ENCODE measurements around the gene KPNA3. TPM values are rescaled to one million over a fixed set of nuclear protein-coding genes. Genes with fewer than 3 reads are reported as not detected.

KPNA3 gene
- total RNA-seq, 1 experiment from 2014 or later = 49.7 TPM

- no peak overlapping the region for H3K23ac ChIP-seq (ENCODE audit: insufficient read length, low read depth, low read length)
- no CpG with 5 or more reads among the region's 6 CpGs for WGBS (ENCODE audit: extremely low coverage, insufficient read length, low lambda C conversion rate)
- no peak overlapping the region for H2BK12ac ChIP-seq (ENCODE audit: insufficient read length, low read depth, low read length)
- no peaks in the 10 kb centered on the region for H3K9me3 ChIP-seq (ENCODE audit: control insufficient read depth, low read depth, low read length)
- H4K5ac ChIP-seq (ENCODE audit: insufficient read length, low read depth, low read length) = no peak overlapping the region
- no peaks in the 10 kb centered on the region for H3K79me2 ChIP-seq (ENCODE audit: insufficient read depth, low read length)
- no peak overlapping the region for H2BK15ac ChIP-seq (ENCODE audit: low read depth, low read length)
- Mint-ChIP-seq H3K4me3 (no peak overlapping the region), H3K36me3 (ENCODE audit: insufficient read depth in 1 of 3, low read depth in 3 of 3) (no peaks in the 10 kb centered on the region), H3K27me3 (ENCODE audit: low read depth) (peaks cover 3% of the 10 kb centered on the region; the same call in 1 of the 2 replicates), H3K27ac (no peak overlapping the region), H3K9me3 (no peaks in the 10 kb centered on the region), H3K4me1 (peaks cover 3 to 5% of the 10 kb centered on the region in 2 experiments)
- H3K4ac ChIP-seq (ENCODE audit: low read depth, low read length) = no peak overlapping the region
- no peak overlapping the region for H4K8ac ChIP-seq (replicated peaks; ENCODE audit: insufficient read length, low read depth, low read length)
- H3K79me1 ChIP-seq (ENCODE audit: insufficient read depth, low read depth, low read length, poor library complexity, severe bottlenecking) = no peaks in the 10 kb centered on the region
- no peak overlapping the region for H2BK20ac ChIP-seq (ENCODE audit: low read depth, low read length, poor library complexity, severe bottlenecking)
- H3K4me2 ChIP-seq (ENCODE audit: insufficient read depth, insufficient read length, low read length) = no peak overlapping the region
- H3K27ac ChIP-seq (ENCODE audit: insufficient read length, low read depth, low read length) = no peak overlapping the region
- H3K23me2 ChIP-seq (ENCODE audit: insufficient read length, low read depth, low read length, poor library complexity, severe bottlenecking) = no peaks in the 10 kb centered on the region
- DNase-seq = no peak
- no peaks in the 10 kb centered on the region for H4K20me1 ChIP-seq (ENCODE audit: control insufficient read depth, insufficient read depth, insufficient read length)
- H3T11ph ChIP-seq (ENCODE audit: low read length) = no peak overlapping the region
- H2AFZ ChIP-seq (ENCODE audit: low read length) = no peak overlapping the region
- TF ChIP-seq CTCF (conservative IDR thresholded peaks at IDR 0.05) = no peak
- no peak overlapping the region for H3K14ac ChIP-seq (ENCODE audit: insufficient read depth, low read length)
- no peaks in the 10 kb centered on the region for H3K27me3 ChIP-seq (ENCODE audit: insufficient read depth, low read length)
- H2AK5ac ChIP-seq (ENCODE audit: insufficient read length, low read length) = no peak overlapping the region
- H2BK120ac ChIP-seq (ENCODE audit: low read depth, low read length, poor library complexity, severe bottlenecking) = no peak overlapping the region
- H4K91ac ChIP-seq (ENCODE audit: insufficient read length, low read depth, low read length) = no peak overlapping the region
- no peaks in the 10 kb centered on the region for H3K4me1 ChIP-seq (ENCODE audit: insufficient read depth, low read length)
- no peak overlapping the region for H2BK5ac ChIP-seq (ENCODE audit: insufficient read length, low read length)
- H3K18ac ChIP-seq (ENCODE audit: insufficient read length, low read depth, low read length) = no peak overlapping the region
- no peak overlapping the region for H3K9ac ChIP-seq (ENCODE audit: extremely low read depth, insufficient read length, low read length)
- H3K56ac ChIP-seq (ENCODE audit: insufficient read length, low read depth, low read length) = no peak overlapping the region
Measured at GRCh38 chr13:49807681-49808080, 15.2 kb upstream of the KPNA3 start.
